Endothelial cell of umbilical vein (primary cell): Measurements from ENCODE around the gene TTC34. TPM values are rescaled to one million over a fixed set of nuclear protein-coding genes. Genes with fewer than 3 reads are reported as not detected.
"Not testable (repeated sequence)": the region's sequence is repeated elsewhere in the genome, so short reads cannot be mapped to it uniquely, and the experiment has no call there.

Experiments used
- BruUV-seq: library from RNA; stranded (reverse); fragments of 400-500 nt; replicated peaks from 2 replicates; lab custom pipeline; 2021; lab: Mats Ljungman, UMichigan
- CTCF ChIA-PET: fragments of 300-600, 350-600 bp; sonication (Branson Sonifier 250); formaldehyde crosslinking; loops from one replicate; lab custom pipeline; 2021; ENCODE audit warnings: antibody characterized with exemption, inconsistent platforms; lab: Charles Lee
- POLR2A ChIA-PET: fragments of 300-600, 350-600 bp; sonication (Branson Sonifier 250); formaldehyde crosslinking; loops from one replicate; lab custom pipeline; 2021; ENCODE audit warnings: antibody characterized with exemption, inconsistent platforms; lab: Charles Lee
- DNase-seq: peaks from one replicate; pipeline ENCODE4 v3.0.0-alpha.2; 2011; ENCODE audit warnings: low read depth, low spot score
- FAIRE-seq: peaks from 2 replicates; lab custom pipeline; 2011; peaks lifted over from hg19 to GRCh38; lab: Jason Lieb, UNC
- H2AFZ ChIP-seq: 2 replicates; pipeline ENCODE4 v1.6.0; 2012; ENCODE audit warnings: low read depth, low read length, control low read depth, inconsistent platforms
- H3K27ac ChIP-seq: 2 replicates; pipeline ENCODE4 v1.5.1; 2011; ENCODE audit warnings: low read depth, mild to moderate bottlenecking, control low read depth, low read length, moderate library complexity; ENCODE audit not compliant: insufficient read depth
- H3K27me3 ChIP-seq, 2 experiments: 2 replicates each; pipeline versions ENCODE4 v1.6.0 to v1.6.1; 2011; ENCODE audit warnings: low read length in 2 of 2, mixed read lengths in 1 of 2; ENCODE audit not compliant: control insufficient read depth in 2 of 2, insufficient read depth in 2 of 2
- H3K36me3 ChIP-seq, 2 experiments: 2 replicates in 1 of 2; 3 replicates in 1 of 2; pipeline ENCODE4 v1.5.1; 2011; ENCODE audit warnings: low read length in 2 of 2, mild to moderate bottlenecking in 1 of 2, moderate library complexity in 1 of 2; ENCODE audit not compliant: control insufficient read depth in 2 of 2, insufficient read depth in 2 of 2; ENCODE audit errors: extremely low read depth in 1 of 2
- H3K4me1 ChIP-seq: 3 replicates; pipeline ENCODE4 v1.5.1; 2011; ENCODE audit warnings: mild to moderate bottlenecking, low read length; ENCODE audit not compliant: control insufficient read depth, insufficient read depth; ENCODE audit errors: extremely low read depth
- H3K4me2 ChIP-seq: 2 replicates; pipeline ENCODE4 v1.6.1; 2011; ENCODE audit warnings: low read length, control low read depth, mixed read lengths; ENCODE audit not compliant: insufficient read depth
- H3K4me3 ChIP-seq, 3 experiments: fragments of 200-600 bp in 1 of 3; sonication (generic), shearing (Covaris generic) in 1 of 3; replicated peaks in 1 of 3; 2 replicates each; pipeline ENCODE4 v1.5.1; 2011 to 2016; ENCODE audit warnings: control low read depth in 3 of 3, low read length in 3 of 3, mild to moderate bottlenecking in 2 of 3, inconsistent platforms in 1 of 3, low read depth in 1 of 3, moderate library complexity in 1 of 3; ENCODE audit not compliant: insufficient read depth in 1 of 3
- H3K79me2 ChIP-seq: 2 replicates; pipeline ENCODE4 v1.6.0; 2012; ENCODE audit warnings: low read length, inconsistent platforms; ENCODE audit not compliant: control insufficient read depth, insufficient read depth
- H3K9ac ChIP-seq: replicated peaks from 2 replicates; pipeline ENCODE3; 2011; ENCODE audit warnings: low read length, control low read depth; ENCODE audit not compliant: insufficient read depth; ENCODE audit errors: extremely low read depth
- H3K9me1 ChIP-seq: replicated peaks from 3 replicates; pipeline ENCODE4 v1.6.0; 2011; ENCODE audit warnings: mild to moderate bottlenecking, low read length; ENCODE audit not compliant: control insufficient read depth, insufficient read depth; ENCODE audit errors: extremely low read depth
- H3K9me3 ChIP-seq: replicated peaks from 2 replicates; pipeline ENCODE4 v1.5.1; 2012; ENCODE audit warnings: low read length, inconsistent platforms; ENCODE audit not compliant: control insufficient read depth, insufficient read depth
- H4K20me1 ChIP-seq: replicated peaks from 2 replicates; pipeline ENCODE3; 2011; ENCODE audit warnings: mild to moderate bottlenecking, low read length; ENCODE audit not compliant: control insufficient read depth, insufficient read depth; ENCODE audit errors: extremely low read depth
- CTCF ChIP-seq, 2 donors: IDR thresholded peaks; 1 replicate in 1 of 2; 2 replicates in 1 of 2; pipeline ENCODE4 v1.5.1; 2011; ENCODE audit warnings: low read length in 2 of 2, mild to moderate bottlenecking in 2 of 2, moderate library complexity in 2 of 2, control low read depth in 1 of 2, inconsistent platforms in 1 of 2, low read depth in 1 of 2; ENCODE audit not compliant: insufficient read depth in 1 of 2; ENCODE audit errors: extremely low read depth in 1 of 2
- EZH2 ChIP-seq: IDR thresholded peaks from 2 replicates; pipeline ENCODE4 v1.6.1; 2012; ENCODE audit warnings: borderline replicate concordance, low read depth, mild to moderate bottlenecking, moderate library complexity, low read length, inconsistent platforms; ENCODE audit not compliant: severe bottlenecking
- FOS ChIP-seq: IDR thresholded peaks from 2 replicates; pipeline ENCODE4 v1.6.1; 2011; ENCODE audit warnings: mild to moderate bottlenecking, low read length, moderate library complexity, borderline replicate concordance; ENCODE audit not compliant: insufficient read depth
- GATA2 ChIP-seq: IDR thresholded peaks from 2 replicates; pipeline ENCODE4 v1.7.0; 2011; ENCODE audit warnings: low read depth, mild to moderate bottlenecking, moderate library complexity, mixed read lengths, low read length; ENCODE audit not compliant: insufficient read length, insufficient read depth
- JUN ChIP-seq: IDR thresholded peaks from 2 replicates; pipeline ENCODE4 v1.6.1; 2011; ENCODE audit warnings: borderline replicate concordance, low read depth; ENCODE audit not compliant: insufficient read length, insufficient read depth
- MAX ChIP-seq: IDR thresholded peaks from 2 replicates; pipeline ENCODE4 v1.6.1; 2011; ENCODE audit not compliant: insufficient read depth, insufficient read length
- MYC ChIP-seq: IDR thresholded peaks from one replicate; pipeline ENCODE4 v1.6.1; 2011; ENCODE audit warnings: mild to moderate bottlenecking, low read depth, low read length
- POLR2A ChIP-seq: IDR thresholded peaks from 2 replicates; pipeline ENCODE4 v1.6.1; 2012; ENCODE audit warnings: low read depth, mild to moderate bottlenecking, control low read depth, low read length
- POLR2AphosphoS5 ChIP-seq: IDR thresholded peaks from 2 replicates; pipeline ENCODE4 v1.6.1; 2012; ENCODE audit warnings: low read depth, mild to moderate bottlenecking, control low read depth, low read length, moderate library complexity; ENCODE audit not compliant: insufficient read depth
- dilution Hi-C: fragments of 300-500 bp; cut with MboI; formaldehyde crosslinking; loops from one replicate; pipeline ENCODE4 v1.15.0; 2019; ENCODE audit warnings: low sequenced_read_pairs; ENCODE audit not compliant: extremely low pct_ligation_motif_present
- intact Hi-C: fragments of 100-400 bp; cut with micrococcal nuclease; formaldehyde crosslinking; loops from one replicate; pipeline ENCODE4 v1.10.0; 2022
- polyA plus RNA-seq, 4 experiments: library from polyadenylated mRNA; depleted of rRNA in 3 of 4; stranded (reverse) in 3 of 4; unstranded in 1 of 4; fragments of >200 nt; gene quantifications; 2 replicates each; pipeline versions ENCODE4 v1.2.1 to v1.2.3, GENCODE V29; 2011 to 2012; ENCODE audit warnings: missing spikeins in 1 of 4
- total RNA-seq: library from RNA; stranded (reverse); gene quantifications from 2 replicates; pipeline ENCODE4 v1.2.3, GENCODE V29; 2021

The TTC34 gene
- total and polyA plus RNA-seq, 2 donors (not counting 3 experiments of a cell fraction or from before 2014, with no cell fraction given), result 0.08 to 0.77 TPM

DNA sequence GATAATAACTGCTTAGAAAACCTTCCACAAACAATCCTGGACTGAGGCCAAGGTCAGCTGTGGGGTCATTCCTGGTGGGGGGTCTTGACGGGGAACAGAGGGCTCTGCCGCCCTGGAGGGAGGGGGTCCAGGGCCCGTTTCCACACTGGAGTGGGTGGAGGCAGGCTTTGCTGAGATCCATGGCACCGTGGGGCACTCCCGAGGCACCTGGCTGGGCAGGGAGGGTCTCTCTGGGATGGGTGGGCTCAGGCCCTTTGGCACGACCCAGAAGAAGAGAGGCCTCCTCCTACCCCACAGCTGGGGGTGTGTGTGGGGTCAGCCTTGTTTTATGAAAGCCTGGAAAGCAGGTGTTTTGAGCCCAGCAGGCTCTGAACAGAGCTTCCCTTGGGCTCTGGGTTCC is 173.7 kb downstream of the TTC34 start:
- intact Hi-C loops, result no loop called here
- POLR2A ChIA-PET, result no interaction called here

DNA sequence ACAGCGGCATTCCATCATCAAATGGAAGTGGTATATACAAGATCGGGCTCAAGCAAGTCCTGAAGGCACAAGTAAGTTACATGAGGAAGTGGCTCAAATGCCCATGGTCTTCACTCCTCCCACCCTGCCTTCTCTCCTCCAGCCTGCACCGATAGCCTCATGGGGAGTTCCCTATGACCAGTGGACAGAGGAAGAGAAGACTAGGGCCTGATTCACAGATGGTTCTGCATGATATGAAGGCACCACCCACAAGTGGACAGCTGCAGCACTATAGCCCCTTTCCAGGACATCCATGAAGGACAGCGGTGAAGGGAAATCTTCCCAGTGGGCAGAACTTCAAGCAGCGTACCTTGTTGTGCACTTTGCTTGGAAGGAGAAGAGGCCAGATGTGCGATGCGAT is 175.7 kb downstream of the TTC34 start:
- intact Hi-C loops, H3K9me1 ChIP-seq, H3K4me2 ChIP-seq, CTCF ChIA-PET, BruUV-seq, dilution Hi-C loops, H4K20me1 ChIP-seq, H2AFZ ChIP-seq, DNase-seq, H3K4me1 ChIP-seq, FAIRE-seq, H3K4me3 ChIP-seq, H3K9me3 ChIP-seq, H3K27ac ChIP-seq, H3K9ac ChIP-seq, H3K79me2 ChIP-seq, POLR2A ChIA-PET, H3K36me3 ChIP-seq: not testable (repeated sequence)
- H3K27me3 ChIP-seq, result peaks cover 8 to 12% of the 10 kb centered on the region in 2 experiments

More for the DNA sequence above, 173.7 kb downstream of the TTC34 start:
- H2AFZ ChIP-seq, result no peak overlapping the region
- no peaks in the 10 kb centered on the region for H3K9me1 ChIP-seq
- H3K27ac ChIP-seq, result no peak overlapping the region
- dilution Hi-C loops, result no loop called here
- H3K9ac ChIP-seq, result no peak overlapping the region
- H4K20me1 ChIP-seq, result no peaks in the 10 kb centered on the region
- H3K36me3 ChIP-seq, result no peaks in the 10 kb centered on the region
- no peaks in the 10 kb centered on the region for H3K79me2 ChIP-seq
- BruUV-seq, result no TSS peak
- CTCF ChIA-PET, result no interaction called here
- peaks cover 8 to 12% of the 10 kb centered on the region in 2 experiments for H3K27me3 ChIP-seq
- no peaks in the 10 kb centered on the region for H3K4me1 ChIP-seq
- TF ChIP-seq JUN (no peak), MAX (no peak), MYC (no peak), EZH2 (no peak), POLR2A (no peak), FOS (no peak), GATA2 (no peak), POLR2AphosphoS5 (no peak), CTCF (IDR thresholded peaks at IDR 0.05; ENCODE audit: extremely low read depth in 1 of 2, insufficient read depth in 1 of 2, low read depth in 1 of 2, low read length in 2 of 2) (no peak)
- FAIRE-seq (no peak), DNase-seq (no peak)
- H3K4me2 ChIP-seq, result no peak overlapping the region
- no peak overlapping the region for H3K4me3 ChIP-seq
- no peaks in the 10 kb centered on the region for H3K9me3 ChIP-seq
